GM18870 (cell line): ENCODE data around the gene GALNT18.
"Not testable (repeated sequence)": the region's sequence is repeated elsewhere in the genome, so short reads cannot be mapped to it uniquely, and the experiment has no call there.

Experiments
- ATAC-seq: cut with Tn5 transposase; IDR thresholded peaks from one replicate; pipeline ENCODE4 v1.9.1; 2021; ENCODE audit warnings: moderate library complexity; ENCODE audit not compliant: unreplicated experiment

Gene GALNT18

GRCh38 chr11:11366793-11367192 is 255.0 kb downstream of the GALNT18 start:
- no peak for ATAC-seq

- ATAC-seq = no peak
These were observed 258.1 kb downstream of the GALNT18 start for GRCh38 chr11:11363674-11364073.

- ATAC-seq = no peak
These were observed 262.2 kb downstream of the GALNT18 start for GRCh38 chr11:11359611-11360010.

GRCh38 chr11:11356842-11357241 is 265.0 kb downstream of the GALNT18 start:
- no peak for ATAC-seq

GRCh38 chr11:11352878-11353277 is 268.9 kb downstream of the GALNT18 start, which contains the start of gene CSNK2A3:
Gene CSNK2A3 (minus strand): TSS chr11:11353250. CDS start chr11:11353119, 131 bp downstream.
- ATAC-seq = not testable (repeated sequence)

GRCh38 chr11:11351851-11352250 is 270.0 kb downstream of the GALNT18 start:
- not testable (repeated sequence) for ATAC-seq

GRCh38 chr11:11351042-11351586 is 270.7 kb downstream of the GALNT18 start:
- ATAC-seq = no peak

GRCh38 chr11:11349870-11350337 is 271.9 kb downstream of the GALNT18 start:
- ATAC-seq = no peak

GRCh38 chr11:11349106-11349825 is 272.5 kb downstream of the GALNT18 start:
- ATAC-seq = no peak

GRCh38 chr11:11348303-11348702 is 273.5 kb downstream of the GALNT18 start:
- no peak for ATAC-seq

- no peak for ATAC-seq
These were observed 274.2 kb downstream of the GALNT18 start for GRCh38 chr11:11347592-11347991.

- ATAC-seq = no peak
These were observed 275.5 kb downstream of the GALNT18 start for GRCh38 chr11:11346303-11346702.

- ATAC-seq = no peak
These were observed 276.7 kb downstream of the GALNT18 start for GRCh38 chr11:11345099-11345498.

- ATAC-seq = no peak
These were observed 277.8 kb downstream of the GALNT18 start for GRCh38 chr11:11344045-11344444.

- no peak for ATAC-seq
These were observed 283.5 kb downstream of the GALNT18 start for GRCh38 chr11:11338304-11338703.

- no peak for ATAC-seq
These were observed 285.1 kb downstream of the GALNT18 start for GRCh38 chr11:11336664-11337063.

GRCh38 chr11:11335043-11335442 is 286.8 kb downstream of the GALNT18 start:
- ATAC-seq = no peak

- ATAC-seq = no peak
These were observed 287.2 kb downstream of the GALNT18 start for GRCh38 chr11:11334607-11335006.

- no peak for ATAC-seq
These were observed 289.6 kb downstream of the GALNT18 start for GRCh38 chr11:11332141-11332710.

GRCh38 chr11:11329062-11329806 is 292.6 kb downstream of the GALNT18 start:
- no peak for ATAC-seq

GRCh38 chr11:11324090-11324489 is 297.7 kb downstream of the GALNT18 start:
- no peak for ATAC-seq
